Skeletal muscle satellite cell (primary cell): ENCODE measurements around the gene RGS16.

ENCODE experiments used
- H3K27me3 ChIP-seq: 2 replicates; pipeline ENCODE4 v1.7.0; 2013; ENCODE audit warnings: low read length; ENCODE audit not compliant: control insufficient read depth, insufficient read depth
- H3K36me3 ChIP-seq: 2 replicates; pipeline ENCODE4 v1.7.0; 2013; ENCODE audit warnings: mild to moderate bottlenecking, control low read depth, low read length; ENCODE audit not compliant: insufficient read depth
- H3K4me1 ChIP-seq: 2 replicates; pipeline ENCODE4 v1.7.0; 2013; ENCODE audit warnings: low read length; ENCODE audit not compliant: control insufficient read depth, insufficient read depth
- H3K4me2 ChIP-seq: 2 replicates; pipeline ENCODE4 v1.7.0; 2013; ENCODE audit warnings: mild to moderate bottlenecking, low read length
- H3K4me3 ChIP-seq: 2 replicates; pipeline ENCODE4 v1.7.0; 2013; ENCODE audit warnings: low read length
- H3K9ac ChIP-seq: 2 replicates; pipeline ENCODE4 v1.7.0; 2013; ENCODE audit warnings: mild to moderate bottlenecking, low read depth, low read length, moderate library complexity
- H3K9me3 ChIP-seq: replicated peaks from 2 replicates; pipeline ENCODE4 v1.7.0; 2013; ENCODE audit warnings: mild to moderate bottlenecking, control low read depth, low read length

Gene RGS16

DNA sequence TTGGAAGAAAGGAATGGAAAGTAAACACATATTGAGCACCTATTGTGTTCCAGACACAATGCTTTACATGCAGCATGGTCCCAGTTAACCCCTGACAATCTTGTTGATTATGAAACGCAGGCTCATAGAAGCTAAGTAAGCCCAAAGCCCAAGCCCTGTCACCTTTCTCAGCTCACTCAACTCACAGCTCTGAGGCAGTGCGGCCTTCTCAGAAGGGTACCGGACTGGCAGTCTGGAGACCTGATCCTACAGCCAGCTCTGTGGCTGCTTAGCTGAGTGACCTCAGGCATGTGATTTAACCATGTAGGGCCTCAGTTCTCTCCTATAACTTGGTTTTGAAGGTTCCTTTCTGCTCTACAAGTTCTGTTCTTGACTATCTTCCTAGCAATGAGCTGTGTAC, 14.7 kb downstream of the RGS16 start:
- Histone ChIP-seq H3K9me3 (no peaks in the 10 kb centered on the region), H3K9ac (peak overlapping the region; percentile 81), H3K36me3 (no peaks in the 10 kb centered on the region), H3K4me2 (peak overlapping the region; percentile 82), H3K4me1 (peaks cover 5% of the 10 kb centered on the region), H3K27me3 (peaks cover 12% of the 10 kb centered on the region), H3K4me3 (no peak overlapping the region)

DNA sequence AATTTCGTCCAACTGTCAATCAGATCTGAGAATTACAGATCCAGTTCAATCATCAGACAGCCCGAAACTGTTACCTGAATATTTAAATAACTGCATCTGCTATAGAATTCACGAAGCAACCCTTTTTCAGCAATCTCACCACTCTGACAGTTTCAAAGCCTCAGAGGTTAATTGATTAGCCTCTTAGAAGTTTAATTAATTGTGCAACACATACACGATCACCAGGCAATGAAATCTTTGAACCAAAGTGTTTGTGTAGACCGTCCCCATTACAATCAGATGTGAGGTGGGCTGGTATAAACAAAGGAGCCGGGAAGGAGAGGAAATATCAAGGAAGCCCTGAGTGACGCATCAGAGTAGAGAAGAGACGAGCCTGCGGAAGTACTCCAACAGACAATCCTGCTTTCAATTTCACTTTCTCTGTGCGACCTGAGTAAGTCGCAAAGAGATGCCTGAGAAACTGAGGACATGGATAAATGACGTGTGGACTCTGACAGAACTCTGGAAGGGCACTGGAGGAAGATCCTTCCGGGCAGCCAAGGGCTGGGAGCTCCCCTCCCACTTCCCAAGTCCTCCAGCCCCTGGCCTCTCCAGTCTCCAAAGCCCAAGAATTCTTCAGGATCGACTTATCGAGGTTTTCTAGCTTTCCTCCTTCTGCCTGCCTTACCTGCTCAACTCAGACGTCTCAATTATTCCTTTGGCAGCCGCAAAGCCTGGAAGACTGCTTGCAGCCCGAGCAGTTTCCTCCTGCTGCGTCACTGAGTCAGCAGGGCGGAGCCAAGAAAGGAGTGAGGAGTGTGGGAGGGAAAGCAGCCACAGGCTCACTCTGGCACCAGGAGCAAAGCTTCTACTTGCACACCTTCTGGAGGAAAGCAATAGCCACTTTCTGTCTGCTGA, 15.4 kb downstream of the RGS16 start, which contains the start of gene RNASEL:
TSS of gene RNASEL (minus strand) at position 757 of the 897 bp plus-strand sequence. CDS start 2,450 bp downstream, outside the sequence.
- Histone ChIP-seq H3K36me3 (no peaks in the 10 kb centered on the region), H3K4me1 (peaks cover 5% of the 10 kb centered on the region), H3K9me3 (no peaks in the 10 kb centered on the region), H3K4me3 (peak within 1 kb of the TSS; percentile 79), H3K4me2 (peak within 1 kb of the TSS; percentile 82), H3K9ac (peak within 1 kb of the TSS; percentile 81), H3K27me3 (peaks cover 12% of the 10 kb centered on the region)

- Histone ChIP-seq H3K9ac (peak overlapping the region; percentile 81), H3K4me2 (peak overlapping the region; percentile 82), H3K4me3 (peak overlapping the region; percentile 79), H3K9me3 (no peaks in the 10 kb centered on the region), H3K27me3 (peaks cover 7% of the 10 kb centered on the region), H3K4me1 (peaks cover 5% of the 10 kb centered on the region), H3K36me3 (no peaks in the 10 kb centered on the region)
Measured at GRCh38 chr1:182587666-182588499, 16.3 kb downstream of the RGS16 start.

DNA sequence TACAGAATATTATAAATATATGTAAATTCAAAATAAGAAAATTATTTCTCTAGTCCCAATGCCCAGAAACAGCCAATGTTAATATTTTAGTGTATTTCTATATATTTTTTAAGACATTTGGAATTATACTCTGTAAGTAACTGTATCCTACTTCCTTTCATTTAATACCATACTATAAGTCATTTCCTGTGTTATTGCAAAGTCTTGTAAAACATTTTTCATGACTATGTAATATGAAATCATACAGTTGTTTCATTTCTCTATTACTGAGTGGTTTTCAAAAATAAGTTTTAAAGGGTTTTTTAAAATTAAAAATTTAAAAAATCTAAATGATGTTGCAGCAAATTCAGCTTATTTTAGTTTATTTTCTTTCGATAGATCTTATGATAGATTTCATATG, 17.1 kb downstream of the RGS16 start:
- Histone ChIP-seq H3K4me1 (peaks cover 5% of the 10 kb centered on the region), H3K4me2 (no peak overlapping the region), H3K4me3 (no peak overlapping the region), H3K9ac (no peak overlapping the region), H3K9me3 (no peaks in the 10 kb centered on the region), H3K27me3 (peaks cover 4% of the 10 kb centered on the region), H3K36me3 (no peaks in the 10 kb centered on the region)

DNA sequence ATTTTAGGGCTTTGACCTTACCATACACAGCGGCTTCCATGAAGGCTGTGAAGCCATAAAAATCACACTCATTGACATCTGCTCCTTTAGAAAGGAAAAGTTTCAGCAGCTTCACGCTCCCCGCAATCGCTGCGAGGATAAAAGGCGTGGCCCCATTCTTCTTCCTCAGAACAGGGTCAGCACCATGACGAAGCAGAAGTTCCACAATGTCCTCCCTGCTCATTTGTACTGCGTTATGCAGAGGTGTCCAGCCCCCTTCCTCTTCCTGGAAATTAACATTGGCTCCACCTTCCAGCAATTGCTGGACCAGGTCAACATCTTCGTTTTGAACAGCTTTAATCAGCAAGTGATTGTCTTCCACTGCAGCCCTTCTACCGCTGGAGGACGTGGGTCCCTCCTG, 17.8 kb downstream of the RGS16 start:
- no peaks in the 10 kb centered on the region for H3K9me3 ChIP-seq
- peaks cover 5% of the 10 kb centered on the region for H3K4me1 ChIP-seq
- H3K9ac ChIP-seq, result no peak overlapping the region
- H3K27me3 ChIP-seq, result no peaks in the 10 kb centered on the region
- no peak overlapping the region for H3K4me2 ChIP-seq
- H3K36me3 ChIP-seq, result no peaks in the 10 kb centered on the region
- no peak overlapping the region for H3K4me3 ChIP-seq

GRCh38 chr1:182584746-182585145, 19.4 kb downstream of the RGS16 start:
- no peaks in the 10 kb centered on the region for H3K9me3 ChIP-seq
- no peak overlapping the region for H3K9ac ChIP-seq
- H3K4me3 ChIP-seq, result no peak overlapping the region
- H3K27me3 ChIP-seq, result no peaks in the 10 kb centered on the region
- H3K4me1 ChIP-seq, result peaks cover 5% of the 10 kb centered on the region
- no peak overlapping the region for H3K4me2 ChIP-seq
- peaks cover under 1% of the 10 kb centered on the region for H3K36me3 ChIP-seq

DNA sequence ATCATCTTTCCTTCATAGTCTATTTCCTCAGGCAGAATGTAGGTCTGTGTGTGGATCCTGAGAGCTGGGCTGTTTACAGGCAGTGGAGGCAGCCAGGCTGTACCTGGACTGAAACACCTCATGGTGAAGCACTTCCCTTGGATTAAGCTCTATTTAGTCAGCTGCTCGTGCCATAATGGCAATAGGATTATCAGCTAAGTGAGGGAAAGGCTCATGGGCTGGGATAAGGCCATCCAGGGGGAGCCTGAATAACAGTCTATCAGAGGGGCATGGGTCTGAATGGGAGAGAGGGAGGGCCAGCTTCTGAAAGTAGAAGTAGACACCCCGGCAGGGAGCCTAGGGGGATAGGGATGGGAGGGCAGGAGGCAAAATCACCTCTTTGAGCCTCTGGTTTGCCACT, 23.5 kb downstream of the RGS16 start:
- H3K9me3 ChIP-seq, result no peaks in the 10 kb centered on the region
- H3K36me3 ChIP-seq, result peaks cover 8% of the 10 kb centered on the region

GRCh38 chr1:182575540-182576149, 28.5 kb downstream of the RGS16 start:
- H3K4me1 ChIP-seq, result peaks cover 7% of the 10 kb centered on the region
- no peaks in the 10 kb centered on the region for H3K9me3 ChIP-seq
- H3K4me3 ChIP-seq, result no peak overlapping the region
- no peak overlapping the region for H3K4me2 ChIP-seq
- H3K9ac ChIP-seq, result no peak overlapping the region
- peaks cover 8% of the 10 kb centered on the region for H3K36me3 ChIP-seq
- H3K27me3 ChIP-seq, result no peaks in the 10 kb centered on the region

More for the DNA sequence above, 23.5 kb downstream of the RGS16 start:
- Histone ChIP-seq H3K27me3 (no peaks in the 10 kb centered on the region), H3K9ac (no peak overlapping the region), H3K4me2 (no peak overlapping the region), H3K4me3 (no peak overlapping the region), H3K4me1 (peaks cover 2% of the 10 kb centered on the region)

GRCh38 chr1:182574156-182574555, 30.0 kb downstream of the RGS16 start:
- Histone ChIP-seq H3K4me3 (no peak overlapping the region), H3K36me3 (peaks cover 1% of the 10 kb centered on the region), H3K27me3 (no peaks in the 10 kb centered on the region), H3K9ac (no peak overlapping the region), H3K4me2 (no peak overlapping the region), H3K4me1 (peaks cover 7% of the 10 kb centered on the region), H3K9me3 (no peaks in the 10 kb centered on the region)

- H3K9ac ChIP-seq, result no peak overlapping the region
Measured at GRCh38 chr1:182570611-182570970, 33.6 kb downstream of the RGS16 start.

GRCh38 chr1:182569939-182570610, 34.1 kb downstream of the RGS16 start:
- no peaks in the 10 kb centered on the region for H3K27me3 ChIP-seq
- no peak overlapping the region for H3K9ac ChIP-seq
- H3K4me2 ChIP-seq, result no peak overlapping the region
- no peaks in the 10 kb centered on the region for H3K4me1 ChIP-seq
- H3K4me3 ChIP-seq, result no peak overlapping the region
- H3K36me3 ChIP-seq, result no peaks in the 10 kb centered on the region
- no peaks in the 10 kb centered on the region for H3K9me3 ChIP-seq

More at GRCh38 chr1:182570611-182570970, 33.6 kb downstream of the RGS16 start:
- no peak overlapping the region for H3K4me2 ChIP-seq
- H3K4me1 ChIP-seq, result peaks cover 4% of the 10 kb centered on the region
- H3K27me3 ChIP-seq, result no peaks in the 10 kb centered on the region
- no peaks in the 10 kb centered on the region for H3K36me3 ChIP-seq
- H3K4me3 ChIP-seq, result no peak overlapping the region
- no peaks in the 10 kb centered on the region for H3K9me3 ChIP-seq
